HepG2 (cell line): ENCODE results near the gene YPEL3. TPM values are rescaled to one million over a fixed set of nuclear protein-coding genes. Genes with fewer than 3 reads are reported as not detected.

Experiments
- AGO2 ChIP-seq: fragments of 200-400 bp; formaldehyde crosslinking; optimal IDR thresholded peaks from 2 replicates; pipeline ENCODE3; 2017; ENCODE audit warnings: mild to moderate bottlenecking, low read depth, low read length, moderate library complexity
- CHCHD3 ChIP-seq: sonication (generic); formaldehyde crosslinking; IDR thresholded peaks from 2 replicates; pipeline ENCODE4 v1.8.0; 2022; ENCODE audit warnings: mild to moderate bottlenecking, missing genetic modification reagents, moderate library complexity
- DDIT3 ChIP-seq: sonication (generic); formaldehyde crosslinking; IDR thresholded peaks from 2 replicates; pipeline ENCODE4 v1.4.0; 2020; ENCODE audit warnings: mild to moderate bottlenecking, missing genetic modification reagents
- EZH2 ChIP-seq: conservative IDR thresholded peaks from 2 replicates; pipeline ENCODE4 v1.6.1; 2012; ENCODE audit warnings: mild to moderate bottlenecking, low read depth, low read length, moderate library complexity
- HBP1 ChIP-seq: IDR thresholded peaks from 2 replicates; pipeline ENCODE4 v1.6.1; 2016; ENCODE audit warnings: low read depth, control low read depth
- MTF1 ChIP-seq: sonication (generic); formaldehyde crosslinking; IDR thresholded peaks from 2 replicates; pipeline ENCODE4 v1.5.0; 2020; ENCODE audit warnings: missing genetic modification reagents
- PHB2 ChIP-seq: fragments of 450-650 bp; IDR thresholded peaks from 2 replicates; pipeline ENCODE4 v1.6.1; 2018; ENCODE audit not compliant: partially characterized antibody
- RELA ChIP-seq: sonication (generic); formaldehyde crosslinking; IDR thresholded peaks from 2 replicates; pipeline ENCODE4 v1.4.0; 2020; ENCODE audit warnings: missing genetic modification reagents
- SAFB2 ChIP-seq: sonication (generic); formaldehyde crosslinking; IDR thresholded peaks from 2 replicates; pipeline ENCODE4 v1.5.1; 2020; ENCODE audit warnings: missing genetic modification reagents, low read depth, mild to moderate bottlenecking, borderline replicate concordance
- SP1 ChIP-seq, 2 experiments: fragments of 450-650 bp in 1 of 2; sonication (generic) in 1 of 2; formaldehyde crosslinking in 1 of 2; IDR thresholded peaks; 2 replicates each; pipeline versions ENCODE4 v1.4.0 to v1.6.1; 2016 to 2020; ENCODE audit warnings: missing genetic modification reagents in 1 of 2
- ZBTB39 ChIP-seq: sonication (generic); formaldehyde crosslinking; IDR thresholded peaks from 2 replicates; pipeline ENCODE4 v1.5.0; 2020; ENCODE audit warnings: missing genetic modification reagents
- ZNF232 ChIP-seq: sonication (generic); formaldehyde crosslinking; IDR thresholded peaks from 2 replicates; pipeline ENCODE4 v1.4.0; 2020; ENCODE audit warnings: missing genetic modification reagents, borderline replicate concordance
- ZNF329 ChIP-seq: sonication (generic); formaldehyde crosslinking; IDR thresholded peaks from 2 replicates; pipeline ENCODE4 v1.9.0; 2021; ENCODE audit warnings: low read depth, mild to moderate bottlenecking, missing genetic modification reagents
- ZNF337 ChIP-seq: sonication (generic); formaldehyde crosslinking; IDR thresholded peaks from 2 replicates; pipeline ENCODE4 v1.5.1; 2020; ENCODE audit warnings: missing genetic modification reagents, low read depth, mild to moderate bottlenecking, borderline replicate concordance
- ZNF446 ChIP-seq: sonication (generic); formaldehyde crosslinking; IDR thresholded peaks from 2 replicates; pipeline ENCODE4 v1.5.0; 2020; ENCODE audit warnings: mild to moderate bottlenecking, missing genetic modification reagents
- ZNF530 ChIP-seq: sonication (generic); formaldehyde crosslinking; IDR thresholded peaks from 2 replicates; pipeline ENCODE4 v1.5.0; 2020; ENCODE audit warnings: low read depth, mild to moderate bottlenecking, missing genetic modification reagents
- ZNF720 ChIP-seq: sonication (generic); formaldehyde crosslinking; IDR thresholded peaks from 2 replicates; pipeline ENCODE4 v1.4.0; 2020; ENCODE audit warnings: missing genetic modification reagents
- polyA plus RNA-seq, 8 experiments: library from polyadenylated mRNA; depleted of rRNA in 3 of 8; stranded (reverse) in 7 of 8; unstranded in 1 of 8; fragments of >200 nt; fragmentation: Illumina TruSeq in 4 of 8; extraction: Trizol in 4 of 8; gene quantifications; 2 replicates each; pipeline versions ENCODE4 v1.2.1 to v1.2.3, GENCODE V29; 2011 to 2016; ENCODE audit warnings: low read depth in 4 of 8, missing spikeins in 1 of 8, mixed read lengths in 1 of 8; ENCODE audit not compliant: insufficient read depth in 1 of 8
- total RNA-seq, 5 experiments: library from RNA; depleted of rRNA; stranded (reverse); fragments of >200 nt; fragmentation: Illumina TruSeq; extraction: Trizol; gene quantifications; 2 replicates each; pipeline ENCODE4 v1.2.3, GENCODE V29; 2016; ENCODE audit warnings: low read depth in 1 of 5
- TF ChIP-seq, protein P1 (sequence below): sonication (generic); formaldehyde crosslinking; IDR thresholded peaks from 2 replicates; pipeline ENCODE4 v1.4.0; 2020; ENCODE audit warnings: mild to moderate bottlenecking, missing genetic modification reagents
- TF ChIP-seq, protein P2 (sequence below), 2 experiments: sonication (generic) in 1 of 2; formaldehyde crosslinking in 1 of 2; IDR thresholded peaks; 2 replicates each; pipeline versions ENCODE4 v1.4.0 to v1.6.1; 2016 to 2020; ENCODE audit warnings: borderline replicate concordance in 1 of 2, low read depth in 1 of 2, mild to moderate bottlenecking in 1 of 2, missing genetic modification reagents in 1 of 2

The YPEL3 gene
- total and polyA plus RNA-seq, 2 of the 13 experiments (the other 11 are each of a cell fraction or from before 2014, with no cell fraction given): 5.4 to 47.0 TPM

- TF ChIP-seq HBP1 (CRISPR knock-in tag): no peak; the same call in 1 of the 2 replicates
- TF ChIP-seq ZNF720 (CRISPR knock-in tag): 0 out of 2 replicates have a peak, but pooled peaks have one; percentile 39
- peak; percentile 85 for TF ChIP-seq MTF1
- TF ChIP-seq ZNF329 (CRISPR knock-in tag): peak; percentile 94
- TF ChIP-seq CHCHD3 (CRISPR knock-in tag): no peak; the same call in 1 of the 2 replicates
- TF ChIP-seq RELA (CRISPR knock-in tag): peak; percentile 90; the same call in 1 of the 2 replicates
- peak; percentile 99 for TF ChIP-seq ZNF446 (CRISPR knock-in tag)
- TF ChIP-seq ZNF337 (CRISPR knock-in tag): no peak
- no peak for TF ChIP-seq DDIT3 (CRISPR knock-in tag)
- TF ChIP-seq, protein P1, sequence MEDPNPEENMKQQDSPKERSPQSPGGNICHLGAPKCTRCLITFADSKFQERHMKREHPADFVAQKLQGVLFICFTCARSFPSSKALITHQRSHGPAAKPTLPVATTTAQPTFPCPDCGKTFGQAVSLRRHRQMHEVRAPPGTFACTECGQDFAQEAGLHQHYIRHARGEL (CRISPR knock-in tag): peak; percentile 74
- TF ChIP-seq SP1 (IDR thresholded peaks at IDR 0.05): 0 out of 2 replicates have a peak, but pooled peaks have one; percentile 28
- TF ChIP-seq SP1 (CRISPR knock-in tag; IDR thresholded peaks at IDR 0.05): peak; percentile 86; the same call in 1 of the 2 replicates
- TF ChIP-seq, protein P2, sequence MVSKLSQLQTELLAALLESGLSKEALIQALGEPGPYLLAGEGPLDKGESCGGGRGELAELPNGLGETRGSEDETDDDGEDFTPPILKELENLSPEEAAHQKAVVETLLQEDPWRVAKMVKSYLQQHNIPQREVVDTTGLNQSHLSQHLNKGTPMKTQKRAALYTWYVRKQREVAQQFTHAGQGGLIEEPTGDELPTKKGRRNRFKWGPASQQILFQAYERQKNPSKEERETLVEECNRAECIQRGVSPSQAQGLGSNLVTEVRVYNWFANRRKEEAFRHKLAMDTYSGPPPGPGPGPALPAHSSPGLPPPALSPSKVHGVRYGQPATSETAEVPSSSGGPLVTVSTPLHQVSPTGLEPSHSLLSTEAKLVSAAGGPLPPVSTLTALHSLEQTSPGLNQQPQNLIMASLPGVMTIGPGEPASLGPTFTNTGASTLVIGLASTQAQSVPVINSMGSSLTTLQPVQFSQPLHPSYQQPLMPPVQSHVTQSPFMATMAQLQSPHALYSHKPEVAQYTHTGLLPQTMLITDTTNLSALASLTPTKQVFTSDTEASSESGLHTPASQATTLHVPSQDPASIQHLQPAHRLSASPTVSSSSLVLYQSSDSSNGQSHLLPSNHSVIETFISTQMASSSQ (IDR thresholded peaks at IDR 0.05; ENCODE audit: low read depth): peak; percentile 7; the same call in 1 of the 2 replicates
- TF ChIP-seq, protein P2 (CRISPR knock-in tag; IDR thresholded peaks at IDR 0.05; ENCODE audit: borderline replicate concordance): peak; percentile 87; the same call in 1 of the 2 replicates
- peak; percentile 97 for TF ChIP-seq ZNF232 (CRISPR knock-in tag)
- TF ChIP-seq ZNF530 (CRISPR knock-in tag): peak; percentile 95; the same call in 1 of the 2 replicates
- peak; percentile 97 for TF ChIP-seq AGO2
- no peak for TF ChIP-seq PHB2
- TF ChIP-seq SAFB2 (CRISPR knock-in tag): peak; percentile 88
- TF ChIP-seq EZH2: no peak
- TF ChIP-seq ZBTB39: peak; percentile 96; the same call in 1 of the 2 replicates
Observed at GRCh38 chr16:30065102-30065942, 30.7 kb downstream of the YPEL3 start, which contains the start of gene ALDOA (continued).
